Measurements from ENCODE around the gene SPATA31D4. TPM values are rescaled to one million over a fixed set of nuclear protein-coding genes. Genes with fewer than 3 reads are reported as not detected.
"Not testable (repeated sequence)": the region's sequence is repeated elsewhere in the genome, so short reads cannot be mapped to it uniquely, and the experiment has no call there.

Gene SPATA31D4
- not detected for total RNA-seq

DNA sequence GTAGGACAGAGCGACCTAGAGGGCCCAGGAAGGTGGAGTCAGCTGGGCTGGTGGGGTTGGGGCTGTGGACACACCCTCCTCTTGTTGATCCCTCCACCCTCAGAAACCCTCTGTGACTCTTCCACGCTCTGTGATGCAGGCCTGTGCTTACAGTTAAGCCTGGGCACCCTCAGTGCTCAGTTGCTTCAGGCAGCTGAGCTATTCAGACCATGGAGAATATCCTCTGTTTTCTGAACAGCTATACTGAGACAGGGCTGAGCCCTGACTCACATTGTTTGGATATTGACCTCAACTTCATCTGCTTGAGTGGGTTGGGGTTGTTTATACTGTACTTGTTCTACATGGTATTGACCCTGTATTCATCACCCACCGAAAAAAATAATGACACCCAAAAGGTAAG, at the start of gene SPATA31D4:
Gene SPATA31D4 (plus strand): TSS at position 124 of the 400 bp plus-strand sequence. CDS start 86 bp downstream, at position 210.
- H3K9me3 ChIP-seq (ENCODE audit: low read depth, low read length); H3K27me3 ChIP-seq (ENCODE audit: insufficient read depth, low read length); H3K4me3 ChIP-seq (ENCODE audit: low read length); H3K4me1 ChIP-seq (ENCODE audit: insufficient read depth, low read length): not testable (repeated sequence)

DNA sequence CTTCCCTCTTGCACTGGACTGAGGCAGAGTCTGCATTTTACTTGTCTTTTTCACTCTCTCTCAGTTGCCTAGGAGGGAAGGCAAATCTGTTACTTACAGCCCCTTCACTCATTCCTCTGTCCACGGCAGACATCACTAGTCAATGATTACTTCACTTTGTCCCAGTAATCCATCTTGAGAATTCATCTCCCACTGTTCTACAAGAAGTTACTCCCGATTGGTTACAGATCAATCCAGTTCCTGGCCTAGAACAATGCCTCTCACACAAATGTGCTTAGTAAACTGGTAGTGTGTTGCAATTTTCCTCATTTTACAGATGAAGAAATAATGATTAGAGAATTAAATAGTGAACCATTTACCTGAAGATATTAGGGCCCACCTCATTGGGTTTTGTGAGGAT, 49.7 kb upstream of the SPATA31D4 start:
- Histone ChIP-seq H3K4me3 (ENCODE audit: low read length) (no peak overlapping the region), H3K27me3 (ENCODE audit: insufficient read depth, low read length) (no peaks in the 10 kb centered on the region), H3K4me1 (ENCODE audit: insufficient read depth, low read length) (no peaks in the 10 kb centered on the region), H3K9me3 (ENCODE audit: low read depth, low read length) (no peaks in the 10 kb centered on the region)

DNA sequence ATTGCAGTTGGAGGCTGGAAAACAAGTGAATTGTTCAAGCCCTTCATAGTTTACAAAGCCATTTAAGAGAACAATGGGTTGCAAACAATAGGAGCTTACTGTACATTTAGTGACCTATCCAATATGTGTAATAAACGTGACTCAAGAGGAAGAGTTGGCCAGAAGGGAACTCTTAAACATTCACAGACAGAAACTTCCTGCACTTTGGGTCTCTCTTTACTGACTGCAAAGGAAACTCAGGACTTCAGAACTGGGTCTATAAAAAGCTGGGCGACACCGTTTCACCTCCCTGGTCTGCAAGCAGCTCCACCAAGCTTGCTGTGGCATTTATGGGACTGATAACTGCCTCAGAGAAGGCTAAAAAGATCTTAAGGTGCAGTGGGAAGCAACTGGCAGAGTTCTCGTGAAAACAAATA, 48.7 kb upstream of the SPATA31D4 start:
- Histone ChIP-seq H3K9me3 (ENCODE audit: low read depth, low read length) (no peaks in the 10 kb centered on the region), H3K4me3 (ENCODE audit: low read length) (no peak overlapping the region), H3K27me3 (ENCODE audit: insufficient read depth, low read length) (no peaks in the 10 kb centered on the region), H3K4me1 (ENCODE audit: insufficient read depth, low read length) (no peaks in the 10 kb centered on the region)

DNA sequence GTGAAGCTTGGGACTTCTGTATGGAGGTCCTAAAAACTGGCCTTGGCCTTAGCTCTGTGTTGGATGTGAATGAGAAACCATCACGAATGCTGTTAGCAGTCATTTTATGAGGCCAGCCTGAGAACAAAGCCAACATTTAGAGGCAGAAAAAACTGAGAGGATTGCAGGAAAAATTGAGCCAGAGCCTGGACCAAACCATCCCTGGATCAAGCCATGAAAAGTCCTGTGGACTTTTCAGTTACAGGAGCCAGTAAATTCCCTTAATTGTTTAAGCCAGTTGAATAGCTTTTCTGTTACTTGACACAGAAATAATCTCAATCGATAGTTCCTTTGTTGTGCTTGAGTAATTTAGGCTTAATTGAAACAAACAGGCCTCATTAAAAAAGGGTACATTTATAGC, 42.6 kb upstream of the SPATA31D4 start:
- H3K9me3 ChIP-seq (ENCODE audit: low read depth, low read length): no peaks in the 10 kb centered on the region
- H3K4me3 ChIP-seq (ENCODE audit: low read length): no peak overlapping the region
- no peaks in the 10 kb centered on the region for H3K4me1 ChIP-seq (ENCODE audit: insufficient read depth, low read length)
- no peaks in the 10 kb centered on the region for H3K27me3 ChIP-seq (ENCODE audit: insufficient read depth, low read length)

GRCh38 chr9:81886665-81887064, 41.6 kb upstream of the SPATA31D4 start:
- Histone ChIP-seq H3K4me1 (ENCODE audit: insufficient read depth, low read length) (no peaks in the 10 kb centered on the region), H3K4me3 (ENCODE audit: low read length) (no peak overlapping the region), H3K9me3 (ENCODE audit: low read depth, low read length) (no peaks in the 10 kb centered on the region), H3K27me3 (ENCODE audit: insufficient read depth, low read length) (no peaks in the 10 kb centered on the region)

GRCh38 chr9:81890104-81890503, 38.1 kb upstream of the SPATA31D4 start:
- no peak overlapping the region for H3K4me3 ChIP-seq (ENCODE audit: low read length)

DNA sequence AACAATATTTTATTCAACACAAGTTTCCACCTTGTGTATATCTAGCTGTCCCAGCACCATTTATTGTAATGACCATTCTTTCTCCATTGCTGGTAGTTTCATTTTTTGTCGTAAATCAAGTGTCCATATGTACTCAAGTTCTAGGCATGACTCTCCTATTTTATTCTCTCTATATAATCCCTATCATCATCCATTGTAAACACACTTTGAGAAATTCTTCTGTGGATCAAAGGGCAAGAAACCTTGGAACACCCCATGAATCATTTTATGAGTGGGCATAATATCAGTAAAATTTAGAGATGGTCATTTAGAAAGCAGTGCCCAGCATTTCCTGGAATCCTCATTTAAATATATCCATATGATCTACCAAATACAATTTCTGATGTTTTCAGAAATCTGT, 35.8 kb upstream of the SPATA31D4 start:
- Histone ChIP-seq H3K4me1 (ENCODE audit: insufficient read depth, low read length) (no peaks in the 10 kb centered on the region), H3K4me3 (ENCODE audit: low read length) (no peak overlapping the region), H3K27me3 (ENCODE audit: insufficient read depth, low read length) (no peaks in the 10 kb centered on the region), H3K9me3 (ENCODE audit: low read depth, low read length) (no peaks in the 10 kb centered on the region)

More at GRCh38 chr9:81890104-81890503, 38.1 kb upstream of the SPATA31D4 start:
- Histone ChIP-seq H3K4me1 (ENCODE audit: insufficient read depth, low read length) (no peaks in the 10 kb centered on the region), H3K27me3 (ENCODE audit: insufficient read depth, low read length) (no peaks in the 10 kb centered on the region), H3K9me3 (ENCODE audit: low read depth, low read length) (no peaks in the 10 kb centered on the region)

GRCh38 chr9:81893929-81894328, 34.3 kb upstream of the SPATA31D4 start:
- H3K4me3 ChIP-seq (ENCODE audit: low read length): no peak overlapping the region
- no peaks in the 10 kb centered on the region for H3K4me1 ChIP-seq (ENCODE audit: insufficient read depth, low read length)
- no peaks in the 10 kb centered on the region for H3K27me3 ChIP-seq (ENCODE audit: insufficient read depth, low read length)
- no peaks in the 10 kb centered on the region for H3K9me3 ChIP-seq (ENCODE audit: low read depth, low read length)

- Histone ChIP-seq H3K4me3 (ENCODE audit: low read length) (no peak overlapping the region), H3K4me1 (ENCODE audit: insufficient read depth, low read length) (no peaks in the 10 kb centered on the region), H3K27me3 (ENCODE audit: insufficient read depth, low read length) (no peaks in the 10 kb centered on the region), H3K9me3 (ENCODE audit: low read depth, low read length) (no peaks in the 10 kb centered on the region)
Observed at GRCh38 chr9:81894891-81895290, 33.3 kb upstream of the SPATA31D4 start.

DNA sequence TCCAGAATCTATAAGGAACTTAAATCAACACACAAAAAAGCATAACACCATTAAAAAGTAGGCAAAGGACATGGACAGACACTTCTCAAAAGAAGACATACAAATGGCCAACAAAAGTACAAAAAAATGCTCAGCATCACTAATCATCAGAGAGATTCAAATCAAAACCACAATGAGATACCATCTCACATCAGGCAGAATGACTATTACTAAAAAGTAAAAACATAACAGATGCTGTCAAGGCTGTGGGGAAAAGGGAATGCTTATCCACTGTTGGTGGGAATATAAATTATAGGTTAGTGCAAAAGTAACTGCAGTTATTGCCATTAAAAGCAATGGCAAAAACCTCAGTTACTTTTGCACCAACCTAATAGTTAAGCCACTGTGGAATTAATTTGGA, 32.2 kb upstream of the SPATA31D4 start:
- no peaks in the 10 kb centered on the region for H3K9me3 ChIP-seq (ENCODE audit: low read depth, low read length)
- no peaks in the 10 kb centered on the region for H3K4me1 ChIP-seq (ENCODE audit: insufficient read depth, low read length)
- H3K27me3 ChIP-seq (ENCODE audit: insufficient read depth, low read length): no peaks in the 10 kb centered on the region
- H3K4me3 ChIP-seq (ENCODE audit: low read length): no peak overlapping the region

DNA sequence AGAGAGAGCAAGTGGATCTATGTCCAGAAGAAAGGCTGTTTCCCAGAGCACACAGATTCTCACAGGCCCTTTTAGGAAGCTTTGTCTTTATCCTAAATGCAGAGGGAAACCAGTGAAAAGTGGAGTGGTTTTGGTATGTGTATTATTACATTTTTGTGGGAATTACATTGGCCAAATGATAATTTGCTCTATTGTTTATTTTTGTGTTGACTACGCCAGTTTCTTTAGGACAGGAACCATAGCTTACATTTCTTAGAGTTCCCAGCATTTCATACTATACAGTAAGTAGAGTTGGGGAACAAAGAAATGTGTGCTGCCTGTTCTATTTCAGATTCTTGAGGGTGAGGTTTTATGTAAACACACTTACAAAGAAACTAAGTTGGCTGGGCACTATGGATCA, 29.4 kb upstream of the SPATA31D4 start:
- H3K4me3 ChIP-seq (ENCODE audit: low read length): no peak overlapping the region
- no peaks in the 10 kb centered on the region for H3K4me1 ChIP-seq (ENCODE audit: insufficient read depth, low read length)
- no peaks in the 10 kb centered on the region for H3K9me3 ChIP-seq (ENCODE audit: low read depth, low read length)
- H3K27me3 ChIP-seq (ENCODE audit: insufficient read depth, low read length): no peaks in the 10 kb centered on the region

GRCh38 chr9:81902196-81902595, 26.0 kb upstream of the SPATA31D4 start:
- Histone ChIP-seq H3K4me3 (ENCODE audit: low read length) (no peak overlapping the region), H3K27me3 (ENCODE audit: insufficient read depth, low read length) (no peaks in the 10 kb centered on the region)

GRCh38 chr9:81902626-81903025, 25.6 kb upstream of the SPATA31D4 start:
- H3K9me3 ChIP-seq (ENCODE audit: low read depth, low read length): no peaks in the 10 kb centered on the region
- no peaks in the 10 kb centered on the region for H3K4me1 ChIP-seq (ENCODE audit: insufficient read depth, low read length)
- H3K27me3 ChIP-seq (ENCODE audit: insufficient read depth, low read length): no peaks in the 10 kb centered on the region
- H3K4me3 ChIP-seq (ENCODE audit: low read length): no peak overlapping the region

More at GRCh38 chr9:81902196-81902595, 26.0 kb upstream of the SPATA31D4 start:
- Histone ChIP-seq H3K4me1 (ENCODE audit: insufficient read depth, low read length) (no peaks in the 10 kb centered on the region), H3K9me3 (ENCODE audit: low read depth, low read length) (no peaks in the 10 kb centered on the region)

DNA sequence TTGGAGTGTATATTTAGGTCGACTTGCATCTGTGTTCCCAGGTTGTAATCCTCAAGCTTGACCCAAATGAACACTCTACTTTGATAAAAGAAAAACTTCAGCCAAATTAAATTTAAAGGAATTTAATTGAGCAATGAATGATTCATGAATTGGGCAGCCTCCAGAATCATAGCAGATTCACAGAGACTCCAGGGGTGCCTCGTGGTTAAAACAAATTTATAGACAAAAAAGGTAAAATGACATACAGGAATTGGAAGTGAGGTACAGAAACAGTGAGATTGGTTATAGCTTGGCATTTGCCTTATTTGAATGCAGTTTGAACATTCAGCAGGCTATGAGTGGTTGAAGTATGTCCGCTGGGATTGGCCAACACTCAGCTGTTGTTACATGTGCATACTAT, 21.6 kb upstream of the SPATA31D4 start:
- H3K4me1 ChIP-seq (ENCODE audit: insufficient read depth, low read length): no peaks in the 10 kb centered on the region
- no peak overlapping the region for H3K4me3 ChIP-seq (ENCODE audit: low read length)
- H3K9me3 ChIP-seq (ENCODE audit: low read depth, low read length): no peaks in the 10 kb centered on the region

DNA sequence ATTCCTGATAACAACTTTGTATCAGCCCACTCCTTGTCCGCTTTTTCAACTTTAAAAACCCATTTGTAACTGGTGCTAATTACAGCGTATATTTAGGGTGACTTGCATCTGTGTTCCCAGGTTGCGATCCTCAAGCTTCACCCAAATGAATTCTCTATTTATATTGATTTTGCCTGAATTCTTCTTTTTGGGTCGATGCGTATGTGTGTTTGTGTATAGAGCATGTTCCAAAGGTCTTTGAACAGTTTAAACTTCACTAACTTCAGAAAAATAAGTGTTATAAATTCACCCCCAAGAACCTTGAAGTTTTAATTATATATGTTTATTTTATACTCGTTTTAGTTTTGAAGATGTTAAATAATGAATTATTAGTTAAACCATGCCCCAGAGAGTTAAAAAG, 16.1 kb upstream of the SPATA31D4 start:
- no peaks in the 10 kb centered on the region for H3K27me3 ChIP-seq (ENCODE audit: insufficient read depth, low read length)
- no peaks in the 10 kb centered on the region for H3K4me1 ChIP-seq (ENCODE audit: insufficient read depth, low read length)
- H3K9me3 ChIP-seq (ENCODE audit: low read depth, low read length): no peaks in the 10 kb centered on the region
- no peak overlapping the region for H3K4me3 ChIP-seq (ENCODE audit: low read length)

More for the DNA sequence above, 21.6 kb upstream of the SPATA31D4 start:
- H3K27me3 ChIP-seq (ENCODE audit: insufficient read depth, low read length): no peaks in the 10 kb centered on the region

DNA sequence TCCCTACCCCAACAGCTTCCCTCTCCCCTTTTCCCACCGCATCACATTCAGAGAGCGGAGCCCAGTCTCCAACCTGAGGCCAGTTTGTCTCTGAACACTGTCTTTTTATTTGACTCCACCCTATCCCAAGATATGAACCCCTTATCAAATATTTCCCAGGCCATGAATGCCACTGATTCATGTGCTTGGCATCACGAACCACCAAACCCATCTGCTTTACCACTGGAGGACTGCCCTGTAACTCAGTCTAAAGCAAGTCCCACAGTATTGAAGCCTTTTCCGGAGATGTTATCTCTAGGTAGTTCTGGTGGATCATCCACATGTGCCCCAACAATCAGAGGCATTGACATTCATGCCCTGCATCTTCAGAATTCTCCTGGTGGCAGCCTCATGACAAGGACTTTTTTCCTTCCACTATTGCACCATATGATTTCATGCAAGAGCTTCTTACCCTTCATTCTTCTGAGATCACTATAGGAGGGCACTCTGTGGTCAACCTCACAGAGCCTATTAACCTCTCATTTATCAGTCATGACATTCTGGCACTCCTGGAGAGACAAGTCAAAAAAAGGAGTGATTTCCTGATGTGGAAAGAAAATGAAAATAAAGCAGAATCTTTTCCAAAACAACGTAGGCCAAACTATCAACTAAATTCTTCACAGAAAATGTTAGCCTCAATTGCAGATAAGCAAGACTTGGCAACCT, 12.3 kb upstream of the SPATA31D4 start:
- Histone ChIP-seq H3K27me3 (ENCODE audit: insufficient read depth, low read length) (no peaks in the 10 kb centered on the region), H3K9me3 (ENCODE audit: low read depth, low read length) (no peaks in the 10 kb centered on the region), H3K4me1 (ENCODE audit: insufficient read depth, low read length) (no peaks in the 10 kb centered on the region), H3K4me3 (ENCODE audit: low read length) (no peak overlapping the region)
